Lower lobe of right lung (tissue), 2 donors: ENCODE data around the gene ABT1. TPM values are rescaled to one million over a fixed set of nuclear protein-coding genes. Genes with fewer than 3 reads are reported as not detected.
"Not testable (repeated sequence)": the region's sequence is repeated elsewhere in the genome, so short reads cannot be mapped to it uniquely, and the experiment has no call there.

Experiments
- ATAC-seq, 2 donors: fragments of 200-7000 bp; cut with Tn5 transposase; one replicate each; pipeline ENCODE4 v1.9.1; 2020 to 2022; ENCODE audit warnings: mild to moderate bottlenecking in 2 of 2, moderate library complexity in 2 of 2
- DNase-seq: peaks from one replicate; pipeline ENCODE4 v3.0.0-alpha.2; 2020
- H3K27ac ChIP-seq: fragments of 200-600 bp; one replicate; pipeline ENCODE4 v1.8.0; 2022
- H3K27me3 ChIP-seq: fragments of 200-600 bp; one replicate; pipeline ENCODE4 v1.8.0; 2022; ENCODE audit warnings: low read depth
- H3K36me3 ChIP-seq: fragments of 200-600 bp; one replicate; pipeline ENCODE4 v1.8.0; 2022; ENCODE audit warnings: mild to moderate bottlenecking
- H3K4me1 ChIP-seq: fragments of 200-600 bp; one replicate; pipeline ENCODE4 v1.8.0; 2022
- H3K4me3 ChIP-seq: fragments of 200-600 bp; one replicate; pipeline ENCODE4 v1.8.0; 2022; ENCODE audit warnings: mild to moderate bottlenecking
- H3K9me3 ChIP-seq: fragments of 200-600 bp; one replicate; pipeline ENCODE4 v1.8.0; 2022
- CTCF ChIP-seq: fragments of 200-600 bp; IDR thresholded peaks from one replicate; pipeline ENCODE4 v1.8.0; 2022; ENCODE audit warnings: antibody characterized with exemption, mild to moderate bottlenecking
- intact Hi-C: fragments of 100-400 bp; cut with DNase I; formaldehyde crosslinking; loops from one replicate; pipeline ENCODE4 v1.11.0; 2022
- long read RNA-seq: library from polyadenylated mRNA; unstranded; transcript quantifications from one replicate; pipeline ENCODE4 v2.0.0, GENCODE V29; 2021
- total RNA-seq: library from RNA; stranded (reverse); fragmentation: NEBNext Ultra II Directional; extraction: Animal tissue kit (Norgen Biotek cat#: 25700); gene quantifications from one replicate; pipeline ENCODE4 v1.2.1, GENCODE V29; 2021
- donor health status: DM: no; HTN: yes; CAD: no; lungs with severe emphysema.

Gene ABT1
- 13.5 TPM for total RNA-seq
- long read RNA-seq, transcript ABT1-201 (3 exons, 2,949 nt): major isoform, 32 of 35 reads
- long read RNA-seq, partial matches to known transcripts: 0 of 35 reads
- long read RNA-seq, other reads (novel, unspliced or antisense): 3 of 35 reads

- peaks cover 20% of the 10 kb centered on the region for H3K27me3 ChIP-seq
- intact Hi-C loops: loop anchor here (10.0 kb wide), 1 partner anchor 262 kb away; no protein-coding TSS in a partner anchor
- H3K4me3 ChIP-seq: peak within 1 kb of the TSS; percentile 91
- peak within 1 kb of the TSS; percentile 94 for H3K27ac ChIP-seq
- DNase-seq: peak; percentile 98
- H3K9me3 ChIP-seq: no peaks in the 10 kb centered on the region
- TF ChIP-seq CTCF: no peak
- H3K36me3 ChIP-seq: peaks cover 27% of the 10 kb centered on the region
- ATAC-seq: peak; percentile 97 to 98
- H3K4me1 ChIP-seq: peaks cover 19% of the 10 kb centered on the region
Observed at GRCh38 chr6:26596579-26597388, at the start of gene ABT1. Gene ABT1 (plus strand): TSS chr6:26596953. CDS start chr6:26596983, 30 bp downstream.

GRCh38 chr6:26547363-26547762 is 49.4 kb upstream of the ABT1 start:
- H3K27me3 ChIP-seq, intact Hi-C loops, DNase-seq, H3K4me3 ChIP-seq, H3K9me3 ChIP-seq, ATAC-seq, H3K27ac ChIP-seq: not testable (repeated sequence)
- Histone ChIP-seq H3K36me3 (peaks cover 24% of the 10 kb centered on the region), H3K4me1 (peaks cover 24% of the 10 kb centered on the region)

GRCh38 chr6:26550250-26550993 is 46.3 kb upstream of the ABT1 start:
- ATAC-seq: peak; percentile 50 to 76
- no peak overlapping the region for H3K27ac ChIP-seq
- no peak for TF ChIP-seq CTCF
- H3K36me3 ChIP-seq: peaks cover 8% of the 10 kb centered on the region
- peak; percentile 77 for DNase-seq
- intact Hi-C loops: no loop called here
- no peaks in the 10 kb centered on the region for H3K9me3 ChIP-seq
- peaks cover 17% of the 10 kb centered on the region for H3K4me1 ChIP-seq
- no peaks in the 10 kb centered on the region for H3K27me3 ChIP-seq
- H3K4me3 ChIP-seq: peak overlapping the region; percentile 61

GRCh38 chr6:26552205-26552604 is 44.5 kb upstream of the ABT1 start:
- ATAC-seq: no peak
- no peaks in the 10 kb centered on the region for H3K36me3 ChIP-seq
- no peak overlapping the region for H3K4me3 ChIP-seq
- H3K27ac ChIP-seq: no peak overlapping the region
- no peak for TF ChIP-seq CTCF
- peaks cover 17% of the 10 kb centered on the region for H3K4me1 ChIP-seq
- H3K9me3 ChIP-seq: no peaks in the 10 kb centered on the region
- no peaks in the 10 kb centered on the region for H3K27me3 ChIP-seq
- no peak for DNase-seq
- intact Hi-C loops: no loop called here

- intact Hi-C loops: no loop called here
- Histone ChIP-seq H3K9me3 (no peaks in the 10 kb centered on the region), H3K27me3 (no peaks in the 10 kb centered on the region), H3K27ac (no peak overlapping the region), H3K4me3 (peak overlapping the region; percentile 55), H3K4me1 (peaks cover 17% of the 10 kb centered on the region), H3K36me3 (no peaks in the 10 kb centered on the region)
- DNase-seq (no peak), ATAC-seq (no peak)
- TF ChIP-seq CTCF: no peak
Observed at GRCh38 chr6:26552640-26553188, 44.0 kb upstream of the ABT1 start.
